GM10248 (cell line): ENCODE data around the gene PCNT.

Source experiments
- CTCF ChIA-PET: fragments of 300-600 bp; sonication (Branson Sonifier 250); formaldehyde crosslinking; extraction: SDS; loops from one replicate; lab custom pipeline; 2021; ENCODE audit warnings: antibody characterized with exemption; lab: Yijun Ruan, JAX
- POLR2A ChIA-PET: fragments of 350-650 bp; sonication (Branson Sonifier 250); formaldehyde crosslinking; extraction: SDS; loops from one replicate; lab custom pipeline; 2020; ENCODE audit warnings: antibody characterized with exemption; lab: Yijun Ruan, JAX
- DNase-seq: peaks from one replicate; pipeline ENCODE4 v3.0.0; 2012; ENCODE audit errors: extremely low spot score
- TF ChIP-seq, protein P1 (sequence below): IDR thresholded peaks from 2 replicates; pipeline ENCODE4 v1.5.1; 2012; ENCODE audit warnings: mild to moderate bottlenecking, low read depth; ENCODE audit errors: extremely low read depth, missing control alignments, control extremely low read depth

The PCNT gene

DNA sequence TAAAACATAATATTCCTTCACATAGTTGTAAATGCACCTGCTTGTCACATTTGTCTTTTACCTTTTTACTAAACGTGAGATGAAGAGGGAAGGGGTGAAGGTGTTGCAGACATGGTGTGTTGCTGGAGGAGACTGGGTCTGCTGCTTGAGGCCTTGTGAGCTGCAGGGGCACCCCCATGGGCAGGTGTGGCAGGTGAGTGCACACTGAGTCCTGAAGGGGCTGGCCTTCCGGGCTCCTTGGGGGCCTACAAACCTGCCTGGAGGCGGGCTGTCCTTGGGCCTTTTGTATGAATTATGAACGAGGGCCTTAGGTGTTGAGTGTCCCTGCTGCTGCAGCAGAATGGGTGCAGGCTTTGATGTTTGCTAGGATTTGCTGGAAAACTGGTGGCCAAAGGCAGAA is 3.8 kb downstream of the PCNT start:
- TF ChIP-seq, protein P1, sequence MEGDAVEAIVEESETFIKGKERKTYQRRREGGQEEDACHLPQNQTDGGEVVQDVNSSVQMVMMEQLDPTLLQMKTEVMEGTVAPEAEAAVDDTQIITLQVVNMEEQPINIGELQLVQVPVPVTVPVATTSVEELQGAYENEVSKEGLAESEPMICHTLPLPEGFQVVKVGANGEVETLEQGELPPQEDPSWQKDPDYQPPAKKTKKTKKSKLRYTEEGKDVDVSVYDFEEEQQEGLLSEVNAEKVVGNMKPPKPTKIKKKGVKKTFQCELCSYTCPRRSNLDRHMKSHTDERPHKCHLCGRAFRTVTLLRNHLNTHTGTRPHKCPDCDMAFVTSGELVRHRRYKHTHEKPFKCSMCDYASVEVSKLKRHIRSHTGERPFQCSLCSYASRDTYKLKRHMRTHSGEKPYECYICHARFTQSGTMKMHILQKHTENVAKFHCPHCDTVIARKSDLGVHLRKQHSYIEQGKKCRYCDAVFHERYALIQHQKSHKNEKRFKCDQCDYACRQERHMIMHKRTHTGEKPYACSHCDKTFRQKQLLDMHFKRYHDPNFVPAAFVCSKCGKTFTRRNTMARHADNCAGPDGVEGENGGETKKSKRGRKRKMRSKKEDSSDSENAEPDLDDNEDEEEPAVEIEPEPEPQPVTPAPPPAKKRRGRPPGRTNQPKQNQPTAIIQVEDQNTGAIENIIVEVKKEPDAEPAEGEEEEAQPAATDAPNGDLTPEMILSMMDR = no peak
- POLR2A ChIA-PET = no interaction called here

DNA sequence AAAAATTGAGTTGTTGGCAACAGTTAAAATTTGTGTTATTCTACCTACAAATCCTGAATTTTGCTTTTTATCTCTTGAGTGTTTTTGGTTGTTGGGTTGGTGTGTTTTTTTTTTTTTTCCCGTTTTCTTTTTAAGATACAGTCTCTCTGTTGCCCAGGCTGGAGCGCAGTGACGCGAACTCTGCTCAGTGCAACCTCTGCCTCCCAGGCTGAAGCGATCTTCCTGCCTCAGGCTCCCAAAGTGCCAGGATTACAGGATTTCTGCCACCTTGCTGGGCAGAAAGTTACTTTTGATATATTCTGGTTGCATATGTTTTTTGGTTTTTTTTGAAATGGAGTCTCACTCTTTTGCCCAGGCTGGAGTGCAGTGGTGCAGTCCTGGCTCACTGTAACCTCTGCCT is 4.2 kb downstream of the PCNT start:
- CTCF ChIA-PET = no interaction called here
- TF ChIP-seq, protein P1 = no peak
- POLR2A ChIA-PET = no interaction called here
- no peak for DNase-seq

More for the DNA sequence above, 3.8 kb downstream of the PCNT start:
- CTCF ChIA-PET = no interaction called here
- no peak for DNase-seq

DNA sequence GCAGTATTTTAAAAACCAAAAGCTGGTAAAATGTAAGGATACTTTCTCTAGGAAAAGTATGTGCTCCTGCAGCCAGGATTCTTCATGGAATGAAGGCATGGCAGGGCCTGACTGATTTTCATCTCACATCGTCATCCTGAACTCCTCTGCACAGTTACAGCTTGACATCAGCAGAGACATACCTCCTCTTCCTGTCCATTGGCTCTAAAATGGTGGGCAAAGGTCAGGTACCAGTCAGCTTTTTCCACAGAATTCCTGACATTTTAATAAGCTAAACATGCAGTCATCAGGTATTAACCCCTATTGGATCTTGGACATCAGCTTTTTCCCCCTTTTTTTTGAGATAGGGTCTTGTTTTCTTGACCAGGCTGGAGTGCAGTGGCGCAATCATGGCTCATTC is 5.8 kb downstream of the PCNT start:
- ChIA-PET POLR2A (no interaction called here), CTCF (no interaction called here)
- no peak for DNase-seq
- TF ChIP-seq, protein P1 = no peak

DNA sequence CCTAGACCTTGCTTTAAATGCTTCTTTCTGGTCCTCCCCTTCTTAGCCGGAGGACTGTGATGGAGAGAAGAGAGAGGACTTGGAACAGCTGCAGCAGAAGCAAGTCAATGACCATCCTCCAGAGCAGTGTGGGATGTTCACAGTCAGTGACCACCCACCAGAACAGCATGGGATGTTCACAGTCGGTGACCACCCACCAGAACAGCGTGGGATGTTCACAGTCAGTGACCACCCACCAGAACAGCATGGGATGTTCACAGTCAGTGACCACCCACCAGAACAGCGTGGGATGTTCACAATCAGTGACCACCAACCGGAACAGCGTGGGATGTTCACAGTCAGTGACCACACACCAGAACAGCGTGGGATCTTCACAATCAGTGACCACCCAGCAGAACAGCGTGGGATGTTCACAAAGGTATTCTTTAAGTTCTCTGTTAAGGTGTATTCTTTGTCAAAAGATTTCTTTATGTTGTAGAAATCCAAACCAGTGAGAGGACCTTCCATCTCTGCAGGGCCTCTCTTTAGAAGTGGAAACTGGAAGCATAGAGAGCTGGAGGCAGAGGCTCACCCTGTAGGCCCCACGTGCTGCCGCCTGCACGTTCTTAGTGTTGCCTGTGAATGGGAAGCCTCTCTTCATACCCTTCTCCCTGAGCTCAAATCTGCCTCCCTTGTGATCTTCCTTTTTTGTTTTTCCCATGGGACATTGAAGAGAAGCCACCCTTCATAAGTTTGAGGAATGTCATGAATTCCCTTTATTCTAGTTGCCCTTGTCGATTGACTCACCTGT is 10.6 kb downstream of the PCNT start:
- ChIA-PET POLR2A (no interaction called here), CTCF (interaction anchor here (1.2 kb wide), 1 partner anchor 9 kb away, joined by 3 read pairs; no protein-coding TSS in a partner anchor)
- no peak for DNase-seq
- TF ChIP-seq, protein P1 = no peak

DNA sequence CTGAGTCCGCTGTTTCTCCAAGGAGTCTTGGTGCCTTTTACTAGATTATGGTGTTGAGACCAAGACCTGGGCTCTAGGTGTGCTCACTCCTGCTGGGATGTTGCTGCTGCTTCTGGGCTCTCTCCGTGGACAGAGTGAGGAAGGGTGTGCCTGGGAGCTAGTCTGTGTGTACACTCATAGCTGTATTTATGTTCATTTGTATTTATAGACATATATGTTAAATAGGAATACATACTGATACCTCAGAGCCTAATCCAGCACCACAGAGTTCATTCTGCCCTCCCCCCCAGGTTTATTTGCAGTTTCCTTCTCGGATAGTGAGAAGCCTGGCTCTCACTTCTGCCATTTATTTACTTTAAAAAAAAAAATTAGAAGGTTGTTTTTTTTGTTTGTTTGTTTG is 12.6 kb downstream of the PCNT start:
- ChIA-PET CTCF (interaction anchor here (1.1 to 1.4 kb wide), 2 partner anchors 10 to 11 kb away, joined by 3 to 5 read pairs; a partner anchor contains a TSS), POLR2A (no interaction called here)
- TF ChIP-seq, protein P1 = no peak
- DNase-seq = no peak

DNA sequence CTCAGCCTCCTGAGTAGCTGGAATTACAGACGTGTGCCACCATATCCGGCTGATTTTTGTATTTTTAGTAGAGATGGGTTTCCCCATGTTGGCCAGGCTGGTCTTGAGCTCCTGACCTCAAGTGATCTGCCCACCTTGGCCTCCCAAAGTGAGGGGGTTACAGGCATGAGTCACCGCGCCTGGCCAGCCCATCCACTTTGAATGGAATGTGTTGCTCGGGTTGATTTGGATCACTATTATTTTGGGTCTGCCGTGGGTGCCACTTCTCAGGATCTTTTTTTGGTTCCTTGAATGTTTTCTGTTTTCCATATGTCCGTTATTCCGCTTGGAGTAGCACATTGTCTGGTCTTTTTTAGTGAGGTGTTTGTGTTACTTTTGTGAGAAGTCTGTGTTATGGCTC is 17.0 kb downstream of the PCNT start:
- ChIA-PET CTCF (no interaction called here), POLR2A (no interaction called here)
- TF ChIP-seq, protein P1 = no peak
- DNase-seq = no peak
